NCI-H1694 (cell line): ENCODE measurements around the gene HCRT.
A peak's percentile ranks its signal among the peaks of the same experiment; 100 is the strongest.
"Not testable (repeated sequence)": the region's sequence is repeated elsewhere in the genome, so short reads cannot be mapped to it uniquely, and the experiment has no call there.

ENCODE experiments used
- DNase-seq: peaks from one replicate; lab custom pipeline; 2025; lab: John Stamatoyannopoulos, UW

HCRT gene, protein sequence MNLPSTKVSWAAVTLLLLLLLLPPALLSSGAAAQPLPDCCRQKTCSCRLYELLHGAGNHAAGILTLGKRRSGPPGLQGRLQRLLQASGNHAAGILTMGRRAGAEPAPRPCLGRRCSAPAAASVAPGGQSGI

GRCh38 chr17:42184713-42185620 lies at the start of gene HCRT:
HCRT (minus strand) TSS chr17:42185452; CDS start chr17:42185365, 87 bp downstream.
- no peak for DNase-seq

GRCh38 chr17:42233994-42234393 lies 48.7 kb upstream of the HCRT start:
- DNase-seq, result no peak

- no peak for DNase-seq
These were observed 47.9 kb upstream of the HCRT start for GRCh38 chr17:42233156-42233555.

DNA sequence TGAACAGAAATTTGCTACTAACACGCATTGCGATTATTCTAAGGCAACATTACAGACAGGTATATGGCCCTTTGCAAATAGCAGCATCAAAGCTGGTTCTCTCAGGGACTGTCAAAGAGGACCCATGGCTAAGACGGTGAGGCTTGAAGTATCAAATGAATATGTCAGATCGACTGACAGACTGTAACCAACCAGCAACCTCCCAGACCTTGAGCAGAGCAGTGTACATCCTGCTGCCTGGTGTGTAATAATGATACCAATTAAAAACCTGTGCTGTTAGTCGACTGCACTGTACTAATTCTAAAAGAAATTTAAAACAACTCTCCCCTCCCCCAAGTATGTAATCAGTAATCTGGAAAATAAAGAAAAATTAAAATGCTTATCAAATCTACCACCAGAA lies 45.0 kb upstream of the HCRT start:
- no peak for DNase-seq

DNA sequence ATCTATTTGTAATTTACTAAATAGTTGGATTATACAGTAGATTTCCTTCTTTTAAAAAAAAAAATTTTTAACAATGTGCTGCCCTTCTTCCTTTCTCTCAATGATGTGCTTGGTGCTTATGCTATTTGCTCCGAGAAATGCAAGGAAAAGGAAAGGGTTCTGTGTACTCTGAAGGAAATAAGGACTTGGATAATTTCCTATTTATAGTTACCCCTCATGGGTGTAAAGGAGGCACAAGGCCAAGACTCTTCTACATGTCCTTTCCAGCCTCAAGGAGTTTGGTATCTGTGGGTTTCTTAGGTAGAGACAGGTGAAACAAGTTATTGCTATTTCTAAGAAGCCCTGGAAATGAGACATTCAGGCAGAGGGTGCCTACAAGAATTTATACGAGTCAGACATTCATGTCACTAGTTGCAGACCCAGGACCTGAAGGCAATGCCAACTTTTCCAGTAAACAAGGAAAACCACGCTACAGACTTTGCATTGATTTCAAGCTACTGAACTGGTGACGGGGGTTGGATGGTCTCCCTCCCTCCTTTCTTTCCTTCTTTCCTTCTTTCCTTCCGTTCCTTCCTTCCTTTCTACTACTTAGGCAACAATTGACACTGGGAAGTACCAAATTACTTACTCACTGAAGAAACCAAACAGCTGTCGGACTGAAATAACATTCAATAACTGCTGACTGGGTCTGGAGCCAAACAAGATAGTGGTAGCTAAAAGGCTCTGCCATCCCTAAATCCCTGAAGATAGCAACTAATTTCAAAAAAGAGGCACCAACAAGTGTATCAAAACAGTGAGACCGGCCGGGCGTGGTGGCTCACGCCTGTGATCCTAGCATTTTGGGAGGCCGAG lies 42.8 kb upstream of the HCRT start:
- DNase-seq, result no peak

DNA sequence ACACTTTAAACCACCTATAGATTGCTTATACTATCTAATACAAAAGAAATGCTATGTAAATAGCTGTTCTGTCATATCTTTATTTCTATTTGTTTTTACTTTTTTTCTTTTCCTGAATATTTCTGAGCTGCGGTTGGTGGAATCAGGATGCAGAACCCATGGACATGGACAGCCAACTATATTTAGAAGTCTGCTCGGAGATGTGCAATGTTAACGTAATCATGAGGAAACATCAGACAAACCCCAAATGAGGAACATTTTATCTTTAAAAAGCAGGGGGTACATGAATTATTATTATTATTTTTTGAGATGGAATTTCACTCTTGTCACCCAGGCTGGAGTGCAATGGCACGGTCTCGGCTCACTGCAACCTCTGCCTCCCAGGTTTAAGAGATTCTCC lies 40.4 kb upstream of the HCRT start:
- DNase-seq, result no peak

DNA sequence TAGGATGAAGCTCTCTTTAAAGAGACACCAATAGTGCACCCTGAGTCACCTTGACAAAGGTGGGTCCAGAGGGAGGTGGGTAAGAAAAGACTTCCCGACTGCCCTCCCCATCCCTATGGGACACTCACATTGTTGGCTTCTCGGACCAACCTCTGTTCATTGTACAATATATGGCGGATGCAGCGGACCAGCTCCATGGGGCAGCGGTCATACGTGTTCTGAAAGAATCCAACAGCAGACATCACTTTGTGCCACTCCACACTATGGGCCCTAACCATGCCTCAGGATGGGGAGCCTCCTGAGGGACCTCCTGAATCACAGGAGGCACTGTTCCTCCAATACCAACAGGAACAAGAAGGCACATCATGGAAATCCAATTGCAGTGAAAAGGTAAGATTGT lies 39.4 kb upstream of the HCRT start:
- DNase-seq, result no peak

GRCh38 chr17:42221886-42222745 lies 36.9 kb upstream of the HCRT start:
- peak; percentile 41 for DNase-seq

GRCh38 chr17:42219280-42219679 lies 34.0 kb upstream of the HCRT start:
- DNase-seq, result not testable (repeated sequence)

DNA sequence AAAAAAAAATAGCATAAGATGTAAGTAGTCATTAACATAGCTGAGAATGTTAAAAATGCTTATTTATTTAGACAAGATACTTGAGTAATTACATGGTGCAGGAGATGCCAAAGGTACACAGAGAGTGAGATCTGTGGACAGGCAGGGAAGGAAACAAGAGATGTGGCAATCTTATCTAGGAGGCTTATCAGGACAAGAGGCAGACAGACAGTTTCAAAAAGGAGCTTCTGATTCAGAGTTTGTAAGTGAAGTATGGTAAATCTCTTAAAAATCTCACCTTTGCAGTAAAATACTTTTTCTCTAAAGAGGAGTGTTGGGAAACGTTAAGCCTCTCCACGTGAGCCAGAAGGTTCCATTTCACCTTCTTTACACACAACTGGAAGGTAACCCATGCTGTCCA lies 28.9 kb upstream of the HCRT start:
- DNase-seq, result no peak

GRCh38 chr17:42212382-42212781 lies 27.1 kb upstream of the HCRT start:
- DNase-seq, result no peak

- DNase-seq, result not testable (repeated sequence)
These were observed 26.7 kb upstream of the HCRT start for GRCh38 chr17:42211921-42212341.

- no peak for DNase-seq
These were observed 24.8 kb upstream of the HCRT start for GRCh38 chr17:42210046-42210445.

DNA sequence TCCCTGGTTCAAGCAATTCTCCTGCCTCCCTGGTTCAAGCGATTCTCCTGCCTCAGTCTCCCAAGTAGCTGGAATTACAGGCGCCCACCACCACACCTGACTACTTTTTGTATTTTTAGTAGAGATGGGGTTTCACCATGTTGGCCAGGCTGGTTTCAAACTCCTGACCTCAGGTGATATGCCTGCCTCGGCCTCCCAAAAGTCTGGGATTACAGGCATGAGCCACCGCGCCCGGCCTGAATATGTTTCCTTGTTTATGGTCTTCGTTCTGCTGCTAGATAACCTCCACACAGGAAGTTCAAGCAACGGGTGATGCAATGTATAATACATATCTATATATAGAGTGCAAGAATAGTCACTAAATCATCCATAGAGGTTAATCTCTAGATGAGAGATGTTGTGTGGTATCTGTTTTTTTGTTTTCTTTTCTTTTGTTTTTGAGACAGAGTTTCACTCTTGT lies 20.9 kb upstream of the HCRT start:
- DNase-seq, result not testable (repeated sequence)

- DNase-seq, result no peak
These were observed 18.1 kb upstream of the HCRT start for GRCh38 chr17:42203354-42203753.

GRCh38 chr17:42202696-42203095 lies 17.4 kb upstream of the HCRT start:
- DNase-seq, result no peak

GRCh38 chr17:42202159-42202558 lies 16.9 kb upstream of the HCRT start:
- no peak for DNase-seq

- no peak for DNase-seq
These were observed 16.2 kb upstream of the HCRT start for GRCh38 chr17:42201458-42201772.

- DNase-seq, result no peak
These were observed 15.6 kb upstream of the HCRT start for GRCh38 chr17:42200706-42201457.

GRCh38 chr17:42199416-42200011 lies 14.3 kb upstream of the HCRT start:
- no peak for DNase-seq

- DNase-seq, result no peak
These were observed 13.6 kb upstream of the HCRT start for GRCh38 chr17:42198897-42199296.
